ENCODE measurements around the gene CACNA1A.

DNA sequence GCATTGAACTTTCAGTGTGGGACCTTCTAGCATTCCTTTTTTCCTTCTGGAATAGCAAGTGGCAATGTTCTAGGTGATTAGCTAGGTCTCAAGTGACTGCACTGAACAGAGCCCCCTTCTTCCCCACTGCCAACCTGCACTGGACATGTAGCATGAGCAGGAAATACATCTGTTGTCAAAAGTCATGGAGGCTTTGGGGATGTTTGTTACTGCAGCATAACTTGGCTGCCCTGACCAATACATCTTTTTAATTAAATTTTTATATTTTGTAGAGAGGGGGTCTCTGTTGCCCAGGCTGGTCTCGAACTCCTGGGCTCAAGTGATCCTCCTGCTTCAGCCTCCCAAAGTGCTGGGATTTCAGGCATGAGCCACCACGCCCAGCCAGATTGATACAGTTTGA lies 163.6 kb downstream of the CACNA1A start:
- TF ChIP-seq CTCF (IDR thresholded peaks at IDR 0.05; ENCODE audit: insufficient read depth, low read length, poor library complexity, severe bottlenecking) (no peak), EZH2phosphoT487 (conservative IDR thresholded peaks at IDR 0.05; ENCODE audit: low read length) (no peak)

Data from SU-DHL-6 (cell line).